Measurements from ENCODE around the gene IGHMBP2. TPM values are rescaled to one million over a fixed set of nuclear protein-coding genes. Genes with fewer than 3 reads are reported as not detected.

Gene IGHMBP2
- total RNA-seq, 1 donor from 2014 or later = 13.8 TPM

DNA sequence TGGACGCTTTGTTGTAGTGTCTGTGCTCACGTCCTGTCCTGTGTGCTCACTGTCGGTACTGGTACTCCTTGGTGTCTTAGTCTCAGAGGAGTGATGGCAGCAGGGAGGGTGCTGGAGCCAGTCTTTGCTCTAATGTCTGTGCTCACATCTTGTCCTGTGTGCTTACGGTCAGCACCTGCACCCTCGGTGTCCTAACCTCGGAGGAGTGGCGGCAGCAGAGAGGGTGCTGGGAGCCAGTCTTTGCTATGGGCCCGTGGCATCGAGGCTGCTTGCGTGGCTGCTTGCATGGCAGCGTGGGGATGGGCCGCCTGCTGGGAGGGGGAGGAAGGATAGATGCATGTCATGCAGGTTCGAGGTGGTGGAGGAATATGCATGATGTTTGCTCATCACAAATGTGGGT is 12.7 kb downstream of the IGHMBP2 start:
- DNase-seq (ENCODE audit: missing footprints) (no peak), ATAC-seq (no peak)
- intact Hi-C loops (cut with DNase I) = no loop called here

DNA sequence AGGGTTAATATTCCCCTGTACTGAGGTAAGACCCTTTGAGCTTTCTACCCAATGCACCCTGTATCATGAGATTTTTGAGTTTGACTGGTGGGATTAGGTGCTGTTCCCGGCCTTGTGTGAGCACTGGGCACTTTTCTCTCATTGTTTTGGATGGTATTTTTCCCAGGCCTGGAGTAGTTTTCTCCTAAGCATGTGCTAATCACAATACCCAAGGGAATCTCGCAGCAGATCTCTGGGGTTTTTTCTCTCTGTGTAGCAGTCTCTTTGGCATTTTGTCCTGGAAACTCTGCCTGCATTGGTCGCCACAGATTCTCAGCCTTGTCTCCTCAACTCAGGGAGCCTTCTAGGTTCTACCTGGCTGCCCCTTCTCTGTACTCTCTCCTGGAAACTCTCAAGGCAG is 19.9 kb downstream of the IGHMBP2 start:
- intact Hi-C loops (cut with DNase I) = no loop called here
- ATAC-seq (no peak), DNase-seq (ENCODE audit: missing footprints) (no peak)

GRCh38 chr11:68924073-68924925 is 20.6 kb downstream of the IGHMBP2 start:
- peak; percentile 25 for DNase-seq (ENCODE audit: missing footprints)
- ATAC-seq = peak; percentile 27
- intact Hi-C loops (cut with DNase I) = no loop called here

DNA sequence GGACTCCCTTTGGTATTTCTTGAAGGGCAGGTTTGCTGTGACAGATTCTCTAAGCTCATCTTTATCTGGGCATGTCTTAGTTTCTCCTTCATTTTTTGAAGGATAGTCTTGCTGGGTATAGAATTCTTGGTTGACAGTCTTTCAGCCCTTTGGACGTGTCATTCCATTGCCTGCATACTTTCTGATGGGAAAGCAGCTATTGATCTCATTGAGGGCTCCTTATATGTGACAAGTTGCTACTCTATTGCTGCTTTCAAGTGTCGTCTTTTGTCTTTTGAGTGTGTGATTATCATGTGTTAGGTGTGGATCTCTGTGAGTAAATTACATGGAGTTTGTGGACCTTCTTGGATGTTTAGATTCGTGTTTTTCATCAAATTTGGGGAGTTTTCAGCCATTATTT is 21.9 kb downstream of the IGHMBP2 start:
- intact Hi-C loops (cut with DNase I) = loop anchor here (5.0 kb wide), 1 partner anchor 117 kb away; no protein-coding TSS in a partner anchor
- no peak for ATAC-seq

GRCh38 chr11:68927280-68928135 is 23.8 kb downstream of the IGHMBP2 start:
- DNase-seq (ENCODE audit: missing footprints) = peak; percentile 72
- intact Hi-C loops (cut with DNase I) = loop anchor here (5.0 kb wide), 1 partner anchor 115 kb away; no protein-coding TSS in a partner anchor
- ATAC-seq = peak; percentile 51

More for the DNA sequence above, 21.9 kb downstream of the IGHMBP2 start:
- no peak for DNase-seq (ENCODE audit: missing footprints)

GRCh38 chr11:68928136-68928880 is 24.6 kb downstream of the IGHMBP2 start:
- DNase-seq (ENCODE audit: missing footprints) = no peak
- ATAC-seq = peak; percentile 59
- intact Hi-C loops (cut with DNase I) = loop anchor here (5.0 kb wide), 1 partner anchor 114 kb away; no protein-coding TSS in a partner anchor

DNA sequence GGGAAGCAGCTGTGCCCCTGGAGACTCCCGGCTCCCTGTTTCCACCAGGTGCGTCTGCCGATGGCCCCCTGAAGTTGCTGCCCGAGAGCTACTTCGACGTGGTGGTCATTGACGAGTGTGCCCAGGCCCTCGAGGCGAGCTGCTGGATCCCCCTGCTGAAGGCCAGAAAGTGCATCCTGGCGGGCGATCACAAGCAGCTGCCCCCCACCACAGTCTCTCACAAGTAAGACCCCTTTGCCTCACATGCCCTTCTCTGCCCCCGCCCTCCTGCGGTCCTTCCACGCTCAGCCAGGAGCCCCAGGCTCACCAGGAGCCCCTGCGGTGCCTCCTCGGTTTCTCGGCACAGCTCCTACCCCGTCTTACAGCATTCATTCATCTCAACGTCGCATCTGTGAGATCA is 25.4 kb downstream of the IGHMBP2 start:
- DNase-seq (ENCODE audit: missing footprints) (peak; percentile 46), ATAC-seq (no peak)
- intact Hi-C loops (cut with DNase I) = loop anchor here (5.0 kb wide), 1 partner anchor 113 kb away; no protein-coding TSS in a partner anchor

DNA sequence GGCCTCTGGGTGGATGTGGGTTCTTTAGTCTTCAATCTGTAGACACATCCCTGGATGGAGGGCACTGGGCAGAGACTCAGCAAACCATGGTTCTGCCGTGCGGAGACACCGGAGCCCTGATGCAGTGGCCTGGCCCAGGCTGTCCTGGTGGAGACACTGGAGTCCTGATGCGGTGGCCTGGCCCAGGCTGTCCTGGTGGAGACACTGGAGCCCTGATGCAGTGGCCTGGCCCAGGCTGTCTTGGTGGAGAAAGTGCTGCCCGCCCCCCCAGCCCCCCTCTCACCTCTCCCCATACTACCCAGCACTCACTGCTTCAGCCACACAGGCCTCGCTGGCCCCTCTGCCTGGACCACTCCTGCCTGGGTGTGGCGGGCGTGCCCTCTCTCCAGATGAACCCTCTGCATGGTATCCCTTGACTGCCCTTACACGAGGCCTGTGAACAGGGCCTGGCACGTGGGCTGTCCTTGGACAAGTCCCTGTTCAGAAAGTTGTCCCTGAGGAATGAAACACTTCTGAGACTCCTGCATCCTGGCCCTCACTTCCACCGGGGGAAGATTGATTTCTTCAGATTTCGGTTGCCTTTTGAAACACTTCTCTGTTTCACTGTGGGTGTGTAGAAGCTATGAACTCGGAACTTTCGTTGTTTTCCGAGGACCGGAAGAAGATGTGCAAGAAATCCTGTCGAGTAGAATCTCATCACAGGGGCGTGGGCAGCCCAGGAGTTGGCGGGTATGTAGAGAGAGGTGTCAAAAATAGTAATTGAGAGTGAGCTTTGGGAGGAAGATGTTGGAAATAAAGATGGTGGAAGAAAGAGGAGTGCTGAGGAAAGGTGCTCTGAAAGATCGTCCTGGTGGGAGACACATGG is 26.2 kb downstream of the IGHMBP2 start:
- DNase-seq (ENCODE audit: missing footprints) = peak; percentile 35
- intact Hi-C loops (cut with DNase I) = loop anchor here (5.0 kb wide), 1 partner anchor 112 kb away; no protein-coding TSS in a partner anchor
- no peak for ATAC-seq

DNA sequence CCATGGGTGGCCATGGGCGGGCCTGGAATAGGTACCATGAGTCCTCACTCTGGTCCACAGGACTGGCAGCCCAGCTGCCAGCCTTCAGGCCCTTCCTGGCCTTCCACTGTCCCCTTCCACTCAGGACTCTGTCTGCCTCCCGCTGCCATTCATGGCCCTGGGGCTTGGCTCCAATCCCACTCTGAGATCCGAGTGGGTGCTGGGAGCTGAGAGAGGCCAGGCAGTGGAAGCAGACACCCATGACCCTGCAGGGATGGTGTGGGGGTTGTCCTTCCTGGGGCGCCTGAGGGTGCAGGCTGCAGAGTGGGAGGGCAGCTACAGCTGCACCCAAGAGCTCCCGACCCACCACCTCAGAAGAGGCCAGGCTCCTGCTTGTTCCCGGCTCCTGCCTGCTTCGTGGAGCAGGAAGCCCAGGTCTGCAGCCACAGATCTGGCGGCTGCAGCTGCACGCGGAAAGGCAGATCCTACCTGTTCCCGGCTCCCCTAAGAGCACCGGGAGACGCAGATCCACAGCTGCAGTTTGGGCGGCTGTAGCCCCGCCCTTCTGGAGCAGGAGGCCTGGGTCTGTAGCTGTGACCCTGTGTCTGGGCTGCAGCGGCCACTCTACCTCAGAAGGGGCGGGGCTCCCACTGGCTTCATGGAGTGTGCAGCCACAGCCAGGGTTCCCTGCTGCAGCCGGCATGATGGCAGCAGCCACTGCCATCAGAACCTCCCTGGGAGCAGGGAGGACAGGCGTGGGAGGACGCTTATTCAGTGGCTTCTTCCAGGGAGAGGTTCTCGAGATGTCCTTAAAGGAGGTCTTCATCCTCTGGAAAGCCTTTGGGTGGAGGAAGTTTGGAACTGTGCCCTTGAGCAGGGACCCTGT is 27.5 kb downstream of the IGHMBP2 start:
- ATAC-seq (no peak), DNase-seq (ENCODE audit: missing footprints) (peak; percentile 57)
- intact Hi-C loops (cut with DNase I) = no loop called here

GRCh38 chr11:68931911-68932310 is 28.2 kb downstream of the IGHMBP2 start:
- DNase-seq (ENCODE audit: missing footprints) (no peak), ATAC-seq (no peak)
- intact Hi-C loops (cut with DNase I) = no loop called here

DNA sequence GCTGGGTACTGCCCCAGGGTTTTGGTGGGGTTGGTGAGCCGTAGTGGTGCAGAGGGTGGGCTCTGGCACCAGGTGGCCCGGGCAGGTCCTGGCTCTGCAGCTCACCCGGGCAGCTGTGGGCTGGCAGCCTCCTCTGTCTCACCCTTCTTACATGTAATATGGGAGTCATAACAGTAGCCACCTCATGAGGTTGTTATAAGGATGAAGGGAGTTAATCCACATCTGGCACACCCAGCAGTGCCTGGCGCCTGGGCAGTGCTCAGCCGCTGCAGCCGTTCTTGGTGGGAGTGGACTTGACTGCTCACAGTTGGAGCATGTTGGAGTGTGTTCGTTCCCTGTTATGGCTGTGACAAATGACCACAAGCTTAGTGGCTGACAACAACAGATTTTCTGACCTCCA is 28.7 kb downstream of the IGHMBP2 start:
- ATAC-seq (no peak), DNase-seq (ENCODE audit: missing footprints) (no peak)
- intact Hi-C loops (cut with DNase I) = no loop called here

GRCh38 chr11:68932933-68933577 is 29.4 kb downstream of the IGHMBP2 start:
- intact Hi-C loops (cut with DNase I) = no loop called here
- no peak for ATAC-seq
- DNase-seq (ENCODE audit: missing footprints) = peak; percentile 37

DNA sequence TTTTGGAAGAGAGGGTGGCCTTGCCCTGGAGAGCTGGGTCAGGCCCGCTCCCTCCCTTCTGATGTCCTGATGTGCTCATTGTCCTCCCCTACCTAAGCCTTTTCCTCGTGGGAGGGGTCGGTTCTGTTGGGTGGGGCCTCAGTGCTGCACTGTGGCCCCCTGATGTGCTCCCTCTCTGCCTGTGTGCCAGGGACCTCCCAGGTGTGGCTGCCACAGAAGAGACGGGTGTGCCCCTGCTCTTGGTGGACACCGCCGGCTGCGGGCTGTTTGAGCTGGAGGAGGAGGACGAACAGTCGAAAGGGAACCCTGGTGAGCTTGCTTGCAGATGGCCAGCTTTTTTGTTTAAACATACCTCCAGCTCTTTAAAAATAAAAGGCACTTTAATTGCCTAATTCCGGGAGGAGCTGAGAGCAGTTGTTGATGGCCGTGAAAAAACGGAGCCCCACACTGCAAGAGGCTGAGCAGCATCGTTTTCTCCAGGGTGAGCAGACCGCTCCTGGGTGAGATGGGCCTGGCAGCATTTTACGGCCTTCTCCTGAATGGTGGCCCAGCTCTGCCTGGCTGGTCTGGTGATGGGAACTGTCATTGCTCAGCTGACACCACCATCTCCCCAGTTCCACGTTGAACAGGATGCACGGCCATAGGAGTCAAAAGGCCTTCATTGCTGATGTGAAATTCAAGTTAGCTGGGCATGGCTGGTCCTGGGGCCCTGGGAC is 30.1 kb downstream of the IGHMBP2 start:
- peak; percentile 27 for DNase-seq (ENCODE audit: missing footprints)

GRCh38 chr11:68934321-68934645 is 30.6 kb downstream of the IGHMBP2 start:
- intact Hi-C loops (cut with DNase I) = no loop called here
- no peak for DNase-seq (ENCODE audit: missing footprints)
- ATAC-seq = no peak

More for the DNA sequence above, 30.1 kb downstream of the IGHMBP2 start:
- intact Hi-C loops (cut with DNase I) = no loop called here
- ATAC-seq = no peak

- peak; percentile 35 for ATAC-seq
- intact Hi-C loops (cut with DNase I) = no loop called here
Measured at GRCh38 chr11:68934666-68935065, 31.0 kb downstream of the IGHMBP2 start.

GRCh38 chr11:68935066-68935465 is 31.4 kb downstream of the IGHMBP2 start:
- DNase-seq (ENCODE audit: missing footprints) (no peak), ATAC-seq (no peak)
- intact Hi-C loops (cut with DNase I) = no loop called here

More at GRCh38 chr11:68934666-68935065, 31.0 kb downstream of the IGHMBP2 start:
- peak; percentile 53 for DNase-seq (ENCODE audit: missing footprints)

All from Right ventricle myocardium inferior (tissue), 1 donor.